Measurements from ENCODE around the gene CPA2. TPM values are rescaled to one million over a fixed set of nuclear protein-coding genes. Genes with fewer than 3 reads are reported as not detected.

The CPA2 gene
- total RNA-seq, 1 donor, result not detected

- Histone ChIP-seq H3K36me3 (ENCODE audit: insufficient read depth, low read length) (no peaks in the 10 kb centered on the region), H3K27me3 (ENCODE audit: insufficient read depth, low read length) (no peaks in the 10 kb centered on the region), H3K27ac (ENCODE audit: low read depth, low read length) (no peak overlapping the region), H3K4me1 (ENCODE audit: insufficient read depth, low read length) (peaks cover 6% of the 10 kb centered on the region), H3K4me2 (ENCODE audit: insufficient read depth, low read length) (peak overlapping the region; percentile 46), H3K9me3 (ENCODE audit: low read depth, low read length) (no peaks in the 10 kb centered on the region), H4K20me1 (ENCODE audit: insufficient read depth, low read length) (no peaks in the 10 kb centered on the region), H3K4me3 (ENCODE audit: insufficient read depth, low read length) (no peak overlapping the region), H2AFZ (ENCODE audit: low read length) (no peak overlapping the region), H3K79me2 (ENCODE audit: insufficient read depth, low read length) (no peaks in the 10 kb centered on the region)
- no peak for DNase-seq (ENCODE audit: insufficient read length, low spot score, missing footprints)
- no peak for TF ChIP-seq CTCF (IDR thresholded peaks at IDR 0.05; ENCODE audit: extremely low read depth, low read depth, low read length)
Measured at GRCh38 chr7:130333832-130334231, 67.2 kb downstream of the CPA2 start.

- H2AFZ ChIP-seq (ENCODE audit: low read length), result peak overlapping the region; percentile 44
- no peak for DNase-seq (ENCODE audit: insufficient read length, low spot score, missing footprints)
- H3K4me2 ChIP-seq (ENCODE audit: insufficient read depth, low read length), result peak overlapping the region; percentile 46
Measured at GRCh38 chr7:130334274-130334673, 67.6 kb downstream of the CPA2 start.

GRCh38 chr7:130337410-130337971 is 70.8 kb downstream of the CPA2 start:
- H3K4me2 ChIP-seq (ENCODE audit: insufficient read depth, low read length), result no peak overlapping the region
- no peaks in the 10 kb centered on the region for H3K9me3 ChIP-seq (ENCODE audit: low read depth, low read length)
- H3K36me3 ChIP-seq (ENCODE audit: insufficient read depth, low read length), result no peaks in the 10 kb centered on the region
- no peaks in the 10 kb centered on the region for H3K27me3 ChIP-seq (ENCODE audit: insufficient read depth, low read length)
- H3K4me3 ChIP-seq (ENCODE audit: insufficient read depth, low read length), result no peak overlapping the region
- no peak for DNase-seq (ENCODE audit: insufficient read length, low spot score, missing footprints)
- no peak overlapping the region for H2AFZ ChIP-seq (ENCODE audit: low read length)
- H3K4me1 ChIP-seq (ENCODE audit: insufficient read depth, low read length), result peaks cover 6% of the 10 kb centered on the region
- no peak for TF ChIP-seq CTCF (IDR thresholded peaks at IDR 0.05; ENCODE audit: extremely low read depth, low read depth, low read length)
- no peaks in the 10 kb centered on the region for H3K79me2 ChIP-seq (ENCODE audit: insufficient read depth, low read length)
- no peaks in the 10 kb centered on the region for H4K20me1 ChIP-seq (ENCODE audit: insufficient read depth, low read length)
- no peak overlapping the region for H3K27ac ChIP-seq (ENCODE audit: low read depth, low read length)

More at GRCh38 chr7:130334274-130334673, 67.6 kb downstream of the CPA2 start:
- Histone ChIP-seq H3K4me1 (ENCODE audit: insufficient read depth, low read length) (peaks cover 6% of the 10 kb centered on the region), H4K20me1 (ENCODE audit: insufficient read depth, low read length) (no peaks in the 10 kb centered on the region), H3K27me3 (ENCODE audit: insufficient read depth, low read length) (no peaks in the 10 kb centered on the region), H3K4me3 (ENCODE audit: insufficient read depth, low read length) (peak overlapping the region; percentile 28), H3K36me3 (ENCODE audit: insufficient read depth, low read length) (no peaks in the 10 kb centered on the region), H3K9me3 (ENCODE audit: low read depth, low read length) (no peaks in the 10 kb centered on the region), H3K79me2 (ENCODE audit: insufficient read depth, low read length) (no peaks in the 10 kb centered on the region), H3K27ac (ENCODE audit: low read depth, low read length) (peak overlapping the region; percentile 20)
- no peak for TF ChIP-seq CTCF (IDR thresholded peaks at IDR 0.05; ENCODE audit: extremely low read depth, low read depth, low read length)

GRCh38 chr7:130338233-130338632 is 71.6 kb downstream of the CPA2 start:
- Histone ChIP-seq H2AFZ (ENCODE audit: low read length) (no peak overlapping the region), H3K36me3 (ENCODE audit: insufficient read depth, low read length) (no peaks in the 10 kb centered on the region), H3K79me2 (ENCODE audit: insufficient read depth, low read length) (no peaks in the 10 kb centered on the region), H3K4me2 (ENCODE audit: insufficient read depth, low read length) (no peak overlapping the region), H3K27ac (ENCODE audit: low read depth, low read length) (no peak overlapping the region), H4K20me1 (ENCODE audit: insufficient read depth, low read length) (no peaks in the 10 kb centered on the region), H3K27me3 (ENCODE audit: insufficient read depth, low read length) (no peaks in the 10 kb centered on the region), H3K4me3 (ENCODE audit: insufficient read depth, low read length) (no peak overlapping the region), H3K9me3 (ENCODE audit: low read depth, low read length) (no peaks in the 10 kb centered on the region), H3K4me1 (ENCODE audit: insufficient read depth, low read length) (peaks cover 6% of the 10 kb centered on the region)
- no peak for TF ChIP-seq CTCF (IDR thresholded peaks at IDR 0.05; ENCODE audit: extremely low read depth, low read depth, low read length)
- no peak for DNase-seq (ENCODE audit: insufficient read length, low spot score, missing footprints)

Other genes with a start within 250 kb of the CPA2 start
- gene ZC3HC1, start 215.5 kb upstream of the CPA2 start, total RNA-seq, result 9.7 and 11.6 TPM in 2 replicates
- 31.8 and 32.6 TPM in 2 replicates for gene KLHDC10, start 196.3 kb upstream of the CPA2 start, total RNA-seq
- gene TMEM209, start 61.5 kb upstream of the CPA2 start, total RNA-seq, result 19.9 and 20.0 TPM in 2 replicates
- not detected in 2 replicates for gene SSMEM1, start 59.0 kb upstream of the CPA2 start, total RNA-seq
- gene CPA4, start 26.3 kb downstream of the CPA2 start, total RNA-seq, result 18.6 and 28.2 TPM in 2 replicates
- gene CPA5, start 78.0 kb downstream of the CPA2 start, total RNA-seq, result not detected in 2 replicates
- gene CPA1, start 113.6 kb downstream of the CPA2 start, total RNA-seq, result 1.1 TPM in 1 of 2 replicates, not detected in the other
- gene CEP41, start 174.2 kb downstream of the CPA2 start, total RNA-seq, result 9.1 and 9.8 TPM in 2 replicates
- gene MEST, start 225.2 kb downstream of the CPA2 start, total RNA-seq, result 330 and 347 TPM in 2 replicates